Astrocyte (in vitro differentiated cells and primary cell): ENCODE data around the gene SLC25A47. TPM values are rescaled to one million over a fixed set of nuclear protein-coding genes. Genes with fewer than 3 reads are reported as not detected.
A peak's percentile ranks its signal among the peaks of the same experiment; 100 is the strongest.

Experiments used
- DNase-seq: peaks from one replicate; pipeline ENCODE4 v3.0.0-alpha.2; 2010; ENCODE audit warnings: low read depth
- FAIRE-seq: peaks from 2 replicates; lab custom pipeline; 2011; peaks lifted over from hg19 to GRCh38; lab: Jason Lieb, UNC
- H2AFZ ChIP-seq: 2 replicates; pipeline ENCODE4 v1.6.0; 2012; ENCODE audit warnings: low read depth, low read length, inconsistent platforms
- H3K27ac ChIP-seq: 2 replicates; pipeline ENCODE4 v1.5.1; 2011; ENCODE audit warnings: low read depth, low read length, inconsistent platforms
- H3K27me3 ChIP-seq: 2 replicates; pipeline ENCODE4 v1.6.0; 2011; ENCODE audit warnings: low read length, inconsistent platforms; ENCODE audit not compliant: insufficient read depth
- H3K36me3 ChIP-seq: 2 replicates; pipeline ENCODE4 v1.5.1; 2011; ENCODE audit warnings: low read length, inconsistent platforms; ENCODE audit not compliant: insufficient read depth
- H3K4me1 ChIP-seq: 2 replicates; pipeline ENCODE4 v1.5.1; 2011; ENCODE audit warnings: low read length, inconsistent platforms; ENCODE audit not compliant: insufficient read depth
- H3K4me2 ChIP-seq: 2 replicates; pipeline ENCODE4 v1.6.0; 2012; ENCODE audit warnings: low read length, inconsistent platforms
- H3K4me3 ChIP-seq: 2 replicates; pipeline ENCODE4 v1.5.1; 2011; ENCODE audit warnings: low read depth, mild to moderate bottlenecking, low read length, inconsistent platforms; ENCODE audit not compliant: insufficient read depth
- H3K79me2 ChIP-seq: 2 replicates; pipeline ENCODE4 v1.6.0; 2012; ENCODE audit warnings: mild to moderate bottlenecking, low read length, inconsistent platforms; ENCODE audit not compliant: insufficient read depth
- H3K9ac ChIP-seq: 2 replicates; pipeline ENCODE4 v1.6.0; 2012; ENCODE audit warnings: mild to moderate bottlenecking, low read length, inconsistent platforms
- H3K9me3 ChIP-seq: 2 replicates; pipeline ENCODE4 v1.5.1; 2012; ENCODE audit warnings: low read depth, mild to moderate bottlenecking, low read length, inconsistent platforms; ENCODE audit not compliant: insufficient read depth
- H4K20me1 ChIP-seq: 2 replicates; pipeline ENCODE4 v1.6.0; 2012; ENCODE audit warnings: low read length, inconsistent platforms; ENCODE audit not compliant: insufficient read depth
- H3K27ac Mint-ChIP-seq: one replicate; pipeline ENCODE4 v1.8.0; 2021; ENCODE audit warnings: mild to moderate bottlenecking, mixed read lengths; ENCODE audit not compliant: unreplicated experiment
- H3K27me3 Mint-ChIP-seq: one replicate; pipeline ENCODE4 v1.8.0; 2021; ENCODE audit warnings: low read depth, mixed read lengths; ENCODE audit not compliant: unreplicated experiment
- H3K36me3 Mint-ChIP-seq: one replicate; pipeline ENCODE4 v1.8.0; 2021; ENCODE audit warnings: low read depth, mixed read lengths; ENCODE audit not compliant: unreplicated experiment
- H3K4me1 Mint-ChIP-seq: one replicate; pipeline ENCODE4 v1.8.0; 2021; ENCODE audit warnings: low read depth, mixed read lengths; ENCODE audit not compliant: unreplicated experiment
- H3K4me3 Mint-ChIP-seq: one replicate; pipeline ENCODE4 v1.8.0; 2021; ENCODE audit warnings: mild to moderate bottlenecking, moderate library complexity, mixed read lengths; ENCODE audit not compliant: unreplicated experiment
- H3K9me3 Mint-ChIP-seq: one replicate; pipeline ENCODE4 v1.8.0; 2021; ENCODE audit warnings: mild to moderate bottlenecking, mixed read lengths; ENCODE audit not compliant: unreplicated experiment
- EZH2 ChIP-seq: IDR thresholded peaks from 2 replicates; pipeline ENCODE4 v1.6.1; 2012; ENCODE audit warnings: mild to moderate bottlenecking, low read length, inconsistent platforms; ENCODE audit not compliant: insufficient read depth
- total RNA-seq: library from RNA; stranded (reverse); gene quantifications from 2 replicates; pipeline ENCODE4 v1.2.1, GENCODE V29; 2021
- TF ChIP-seq, protein P1 (sequence below): IDR thresholded peaks from 2 replicates; pipeline ENCODE4 v1.5.1; 2011; ENCODE audit warnings: low read depth, mild to moderate bottlenecking, inconsistent platforms, low read length, moderate library complexity; ENCODE audit not compliant: insufficient read depth

The SLC25A47 gene
- total RNA-seq, 1 donor from 2014 or later, result not detected

DNA sequence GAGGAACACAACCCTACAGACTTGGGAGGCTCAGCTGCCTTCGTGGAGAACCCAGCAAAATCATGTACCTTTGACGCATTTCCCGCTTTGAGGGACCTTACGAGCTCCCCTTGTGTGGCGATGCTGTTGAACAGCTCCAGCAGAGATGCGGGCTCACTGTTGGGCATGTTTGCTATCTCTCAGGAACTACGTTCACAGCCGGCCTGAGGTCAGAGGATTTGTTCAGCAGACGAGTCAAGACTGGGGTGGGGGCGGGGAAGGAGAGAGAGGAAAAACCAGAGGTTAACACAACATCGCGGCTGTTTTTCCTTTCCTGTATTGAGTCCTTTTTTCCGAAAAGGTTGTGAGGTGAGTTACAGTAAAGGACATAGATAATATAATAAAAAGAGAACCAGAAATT lies 45.9 kb downstream of the SLC25A47 start:
- FAIRE-seq (no peak), DNase-seq (no peak)
- peaks cover 6% of the 10 kb centered on the region for H4K20me1 ChIP-seq
- Mint-ChIP-seq H3K27me3 (no peaks in the 10 kb centered on the region), H3K4me3 (no peak overlapping the region), H3K9me3 (no peaks in the 10 kb centered on the region), H3K27ac (no peak overlapping the region), H3K4me1 (peaks cover 23% of the 10 kb centered on the region), H3K36me3 (peaks cover 34% of the 10 kb centered on the region)
- H3K9me3 ChIP-seq, result no peaks in the 10 kb centered on the region
- H2AFZ ChIP-seq, result no peak overlapping the region
- H3K79me2 ChIP-seq, result peaks cover 13% of the 10 kb centered on the region
- no peaks in the 10 kb centered on the region for H3K27me3 ChIP-seq
- no peak overlapping the region for H3K4me3 ChIP-seq
- no peak overlapping the region for H3K9ac ChIP-seq
- no peaks in the 10 kb centered on the region for H3K4me1 ChIP-seq
- peaks cover 17% of the 10 kb centered on the region for H3K36me3 ChIP-seq
- TF ChIP-seq, protein P1, sequence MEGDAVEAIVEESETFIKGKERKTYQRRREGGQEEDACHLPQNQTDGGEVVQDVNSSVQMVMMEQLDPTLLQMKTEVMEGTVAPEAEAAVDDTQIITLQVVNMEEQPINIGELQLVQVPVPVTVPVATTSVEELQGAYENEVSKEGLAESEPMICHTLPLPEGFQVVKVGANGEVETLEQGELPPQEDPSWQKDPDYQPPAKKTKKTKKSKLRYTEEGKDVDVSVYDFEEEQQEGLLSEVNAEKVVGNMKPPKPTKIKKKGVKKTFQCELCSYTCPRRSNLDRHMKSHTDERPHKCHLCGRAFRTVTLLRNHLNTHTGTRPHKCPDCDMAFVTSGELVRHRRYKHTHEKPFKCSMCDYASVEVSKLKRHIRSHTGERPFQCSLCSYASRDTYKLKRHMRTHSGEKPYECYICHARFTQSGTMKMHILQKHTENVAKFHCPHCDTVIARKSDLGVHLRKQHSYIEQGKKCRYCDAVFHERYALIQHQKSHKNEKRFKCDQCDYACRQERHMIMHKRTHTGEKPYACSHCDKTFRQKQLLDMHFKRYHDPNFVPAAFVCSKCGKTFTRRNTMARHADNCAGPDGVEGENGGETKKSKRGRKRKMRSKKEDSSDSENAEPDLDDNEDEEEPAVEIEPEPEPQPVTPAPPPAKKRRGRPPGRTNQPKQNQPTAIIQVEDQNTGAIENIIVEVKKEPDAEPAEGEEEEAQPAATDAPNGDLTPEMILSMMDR, result no peak
- TF ChIP-seq EZH2, result no peak
- no peak overlapping the region for H3K27ac ChIP-seq
- no peak overlapping the region for H3K4me2 ChIP-seq

- peaks cover 4% of the 10 kb centered on the region for H4K20me1 ChIP-seq
- H3K27ac Mint-ChIP-seq, result no peak overlapping the region
- H3K4me1 Mint-ChIP-seq, result peaks cover 24% of the 10 kb centered on the region
- H3K4me3 ChIP-seq, result no peak overlapping the region
- H3K9ac ChIP-seq, result no peak overlapping the region
- peaks cover 21% of the 10 kb centered on the region for H3K79me2 ChIP-seq
- H3K36me3 Mint-ChIP-seq, result peaks cover 39% of the 10 kb centered on the region
- no peak overlapping the region for H2AFZ ChIP-seq
- no peaks in the 10 kb centered on the region for H3K9me3 Mint-ChIP-seq
- H3K4me1 ChIP-seq, result peaks cover 7% of the 10 kb centered on the region
- TF ChIP-seq, protein P1, result no peak
- TF ChIP-seq EZH2, result no peak
- no peak overlapping the region for H3K27ac ChIP-seq
- no peaks in the 10 kb centered on the region for H3K27me3 Mint-ChIP-seq
- no peak for DNase-seq
- no peaks in the 10 kb centered on the region for H3K27me3 ChIP-seq
- no peak overlapping the region for H3K4me3 Mint-ChIP-seq
- no peak overlapping the region for H3K4me2 ChIP-seq
- no peaks in the 10 kb centered on the region for H3K9me3 ChIP-seq
- peaks cover 12% of the 10 kb centered on the region for H3K36me3 ChIP-seq
- no peak for FAIRE-seq
These were observed 46.9 kb downstream of the SLC25A47 start for GRCh38 chr14:100370003-100370402.

DNA sequence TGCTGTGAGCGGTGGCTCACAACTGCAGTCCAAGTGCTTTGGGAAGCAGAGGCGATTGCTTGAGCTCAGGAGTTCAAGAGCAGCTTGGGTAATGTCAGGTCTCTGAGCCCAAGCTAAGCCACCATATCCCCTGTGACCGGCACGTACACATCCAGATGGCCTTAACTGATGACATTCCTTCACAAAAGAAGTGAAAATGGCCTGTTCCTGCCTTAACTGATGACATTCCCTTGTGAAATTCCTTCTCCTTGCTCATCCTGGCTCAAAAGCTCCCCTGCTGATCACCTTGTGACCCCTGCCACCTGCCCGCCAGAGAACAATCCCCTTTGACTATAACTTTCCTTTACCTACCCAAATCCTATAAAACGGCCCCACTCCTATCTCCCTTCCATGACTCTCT lies 48.6 kb downstream of the SLC25A47 start:
- DNase-seq (no peak), FAIRE-seq (no peak)
- Histone ChIP-seq H3K9ac (no peak overlapping the region), H3K27me3 (no peaks in the 10 kb centered on the region), H3K36me3 (peaks cover 10% of the 10 kb centered on the region), H3K4me3 (no peak overlapping the region), H3K4me2 (no peak overlapping the region), H3K27ac (no peak overlapping the region), H3K79me2 (peaks cover 27% of the 10 kb centered on the region), H3K9me3 (no peaks in the 10 kb centered on the region), H2AFZ (no peak overlapping the region), H4K20me1 (peaks cover 4% of the 10 kb centered on the region), H3K4me1 (peaks cover 12% of the 10 kb centered on the region)
- TF ChIP-seq EZH2, result no peak
- TF ChIP-seq, protein P1, result no peak
- Mint-ChIP-seq H3K9me3 (no peaks in the 10 kb centered on the region), H3K4me1 (peaks cover 24% of the 10 kb centered on the region), H3K27me3 (no peaks in the 10 kb centered on the region), H3K27ac (peak overlapping the region; percentile 82), H3K4me3 (peak overlapping the region; percentile 78), H3K36me3 (peaks cover 35% of the 10 kb centered on the region)
